Liver (tissue), 10 donors: Measurements from ENCODE around the gene CYP4X1. TPM values are rescaled to one million over a fixed set of nuclear protein-coding genes. Genes with fewer than 3 reads are reported as not detected.
A peak's percentile ranks its signal among the peaks of the same experiment; 100 is the strongest.
"Not testable (repeated sequence)": the region's sequence is repeated elsewhere in the genome, so short reads cannot be mapped to it uniquely, and the experiment has no call there.

Source experiments
- DNase-seq: peaks from one replicate; pipeline ENCODE4 v3.0.0-alpha.2; 2017; ENCODE audit warnings: low spot score
- H3K27ac ChIP-seq, 2 donors: one replicate each; pipeline ENCODE4 v1.7.0; 2013; ENCODE audit warnings: inconsistent platforms in 2 of 2, low read length in 2 of 2, control low read depth in 1 of 2, low read depth in 1 of 2, mild to moderate bottlenecking in 1 of 2
- H3K27me3 ChIP-seq, 4 donors: one replicate each; pipeline versions ENCODE4 v1.6.1 to v1.7.0; 2013; ENCODE audit warnings: low read length in 3 of 4, inconsistent platforms in 1 of 4, mild to moderate bottlenecking in 1 of 4, moderate library complexity in 1 of 4; ENCODE audit not compliant: control insufficient read depth in 4 of 4, insufficient read depth in 4 of 4
- H3K36me3 ChIP-seq, 4 donors: one replicate each; pipeline versions ENCODE4 v1.6.1 to v1.7.0; 2013; ENCODE audit warnings: low read length in 3 of 4, mild to moderate bottlenecking in 3 of 4, low read depth in 1 of 4, moderate library complexity in 1 of 4; ENCODE audit not compliant: control insufficient read depth in 4 of 4, insufficient read depth in 3 of 4
- H3K4me1 ChIP-seq, 4 donors: one replicate each; pipeline versions ENCODE4 v1.6.1 to v1.7.0; 2013; ENCODE audit warnings: low read length in 3 of 4, mild to moderate bottlenecking in 3 of 4, moderate library complexity in 1 of 4; ENCODE audit not compliant: control insufficient read depth in 4 of 4, insufficient read depth in 4 of 4
- H3K4me3 ChIP-seq, 3 donors: one replicate each; pipeline versions ENCODE4 v1.6.1 to v1.7.0; 2013; ENCODE audit warnings: low read length in 3 of 3, control low read depth in 1 of 3, low read depth in 1 of 3, mild to moderate bottlenecking in 1 of 3
- H3K9ac ChIP-seq, 2 donors: one replicate each; pipeline ENCODE4 v1.7.0; 2013; ENCODE audit warnings: low read length in 2 of 2, mild to moderate bottlenecking in 2 of 2, moderate library complexity in 2 of 2, control low read depth in 1 of 2, low read depth in 1 of 2
- H3K9me3 ChIP-seq, 4 donors: one replicate each; pipeline versions ENCODE4 v1.6.1 to v1.7.0; 2013; ENCODE audit warnings: low read length in 3 of 4; ENCODE audit not compliant: control insufficient read depth in 4 of 4
- CTCF ChIP-seq: fragments of 150-350 bp; IDR thresholded peaks from 2 replicates; pipeline ENCODE4 v1.5.1; 2017; ENCODE audit warnings: improper control_type of control experiment, low read depth, low read length; ENCODE audit not compliant: missing input control
- RAD21 ChIP-seq, 2 donors: IDR thresholded peaks; 2 replicates each; pipeline ENCODE4 v1.6.1; 2016; ENCODE audit warnings: antibody characterized with exemption in 2 of 2, mild to moderate bottlenecking in 2 of 2
- WGBS: extraction: QIAGEN DNeasy Blood & Tissue Kit; methylation state at CpG from one replicate; pipeline ENCODE4 v1.1.7; 2013; 5-methylcytosine and 5-hydroxymethylcytosine counted together
- polyA plus RNA-seq, 2 donors: library from polyadenylated mRNA; stranded (reverse) in 1 of 2; unstranded in 1 of 2; fragments of 200-250 nt in 1 of 2; fragments of >200 nt in 1 of 2; fragmentation: Nextera tagmentation in 1 of 2; extraction: Ambion mirVana in 1 of 2; gene quantifications; one replicate each; pipeline versions ENCODE4 v1.2.1 to v1.2.3, GENCODE V29; 2013 to 2015
- small RNA-seq: library from RNA; depleted of rRNA; stranded (forward); fragments of <200 nt; gene quantifications from one replicate; pipeline ENCODE3, GENCODE V24; 2014
- total RNA-seq, 2 donors: library from RNA; depleted of rRNA; stranded (reverse); fragments of >200 nt; gene quantifications; one replicate each; pipeline ENCODE4 v1.2.3, GENCODE V29; 2014
- donor health status: healthy.
- donor health status: healthy.
- donor health status: healthy.
- donor health status: healthy.
- donor health status: healthy.

CYP4X1 gene
- total and polyA plus RNA-seq, 4 donors = 0.56 to 4.9 (median 2.0) TPM

GRCh38 chr1:47069080-47069479 is 45.6 kb downstream of the CYP4X1 start:
- DNase-seq, H3K27ac ChIP-seq, H3K4me1 ChIP-seq, H3K27me3 ChIP-seq, H3K4me3 ChIP-seq, H3K9ac ChIP-seq, H3K36me3 ChIP-seq, H3K9me3 ChIP-seq: not testable (repeated sequence)
- 84% methylated on average over 4 of the region's 4 CpGs for WGBS

- not testable (repeated sequence) for H3K9me3 ChIP-seq, H3K4me1 ChIP-seq, DNase-seq, H3K27ac ChIP-seq, H3K4me3 ChIP-seq, H3K36me3 ChIP-seq, H3K27me3 ChIP-seq, H3K9ac ChIP-seq
Observed at GRCh38 chr1:47069509-47069908, 46.0 kb downstream of the CYP4X1 start.

GRCh38 chr1:47089356-47089755 is 65.9 kb downstream of the CYP4X1 start:
- TF ChIP-seq CTCF = peak; percentile 44
- peak; percentile 58 to 68 for TF ChIP-seq RAD21 (IDR thresholded peaks at IDR 0.05)
- not testable (repeated sequence) for H3K4me1 ChIP-seq, H3K27ac ChIP-seq, H3K36me3 ChIP-seq, H3K9ac ChIP-seq, H3K9me3 ChIP-seq, DNase-seq, H3K27me3 ChIP-seq, H3K4me3 ChIP-seq
- WGBS = 5% methylated on average over 3 of the region's 3 CpGs

GRCh38 chr1:47091476-47091875 is 68.0 kb downstream of the CYP4X1 start:
- not testable (repeated sequence) for H3K27me3 ChIP-seq, H3K9ac ChIP-seq, H3K4me1 ChIP-seq, DNase-seq, H3K4me3 ChIP-seq, H3K27ac ChIP-seq, H3K36me3 ChIP-seq, H3K9me3 ChIP-seq
- TF ChIP-seq RAD21 (IDR thresholded peaks at IDR 0.05) = peak; percentile 27 to 58
- 30% methylated on average over 3 of the region's 3 CpGs for WGBS

Small RNAs within 50 kb of the gene (small RNA-seq; reads per million reads assigned to genes)
- gene CYP4A27P = not detected
- not detected for gene CYP4A43P
- not detected for gene CYP4A44P

Other genes starting within 250 kb of the CYP4X1 start
- gene CYP4B1, start 224.6 kb upstream of the CYP4X1 start, total RNA-seq = under 1 TPM in 1 of 2 donors, not detected in 1; 0.59 TPM
- under 1 TPM; 0.18 TPM for gene CYP4B1, start 224.6 kb upstream of the CYP4X1 start, polyA plus RNA-seq
- gene CYP4A11, start 82.2 kb upstream of the CYP4X1 start, total RNA-seq = 100 to 1,000 TPM; 190 to 457 TPM
- 100 to 1,000 TPM; 309 to 582 TPM for gene CYP4A11, start 82.2 kb upstream of the CYP4X1 start, polyA plus RNA-seq
- under 1 TPM; 0.09 to 0.50 TPM for gene CYP4Z1, start 43.6 kb downstream of the CYP4X1 start, total RNA-seq
- under 1 TPM; 0.20 to 0.21 TPM for gene CYP4Z1, start 43.6 kb downstream of the CYP4X1 start, polyA plus RNA-seq
- 10 to 100 TPM; 18.3 to 66.9 TPM for gene CYP4A22, start 113.8 kb downstream of the CYP4X1 start, total RNA-seq
- 10 to 100 TPM; 64.6 to 95.7 TPM for gene CYP4A22, start 113.8 kb downstream of the CYP4X1 start, polyA plus RNA-seq
- 1 to 10 TPM in 1 of 2 donors, under 1 TPM in 1; 0.75 to 1.1 TPM for gene PDZK1IP1, start 166.4 kb downstream of the CYP4X1 start, total RNA-seq
- 1 to 10 TPM in 1 of 2 donors, under 1 TPM in 1; 0.89 to 2.2 TPM for gene PDZK1IP1, start 166.4 kb downstream of the CYP4X1 start, polyA plus RNA-seq
- 100 to 1,000 TPM in 1 of 2 donors, 1 to 10 TPM in 1; 3.5 to 184 TPM for gene TAL1, start 208.6 kb downstream of the CYP4X1 start, total RNA-seq
- 1 to 10 TPM in 1 of 2 donors, under 1 TPM in 1; 0.79 to 1.2 TPM for gene TAL1, start 208.6 kb downstream of the CYP4X1 start, polyA plus RNA-seq